PC-3 (cell line): ENCODE measurements around the gene P2RY11. TPM values are rescaled to one million over a fixed set of nuclear protein-coding genes. Genes with fewer than 3 reads are reported as not detected.

Source experiments
- ATAC-seq: fragments of 200-7000 bp; cut with Tn5 transposase; 2 replicates; pipeline ENCODE4 v1.9.1; 2020; ENCODE audit warnings: mild to moderate bottlenecking, moderate library complexity
- BruUV-seq: library from RNA; stranded (reverse); fragments of 400-500 nt; replicated peaks from 2 replicates; lab custom pipeline; 2021; lab: Mats Ljungman, UMichigan
- CTCF ChIA-PET: fragments of 300-600 bp; sonication (Branson Sonifier 250); formaldehyde crosslinking; loops from one replicate; lab custom pipeline; 2022; ENCODE audit warnings: antibody characterized with exemption; lab: Charles Lee
- POLR2A ChIA-PET: fragments of 300-600 bp; sonication (Branson Sonifier 250); formaldehyde crosslinking; loops from one replicate; lab custom pipeline; 2022; ENCODE audit warnings: antibody characterized with exemption; ENCODE audit not compliant: unreplicated experiment; lab: Charles Lee
- DNase-seq: peaks from one replicate; pipeline ENCODE4 v3.0.0-alpha.2; 2015
- H2AFZ ChIP-seq: fragments of 300-600 bp; sonication (generic); 2 replicates; pipeline ENCODE4 v1.6.0; 2016; ENCODE audit warnings: antibody characterized with exemption, low read length
- H3F3A ChIP-seq: fragments of 300-600 bp; sonication (generic); one replicate; pipeline ENCODE4 v1.6.0; 2017; ENCODE audit warnings: antibody characterized with exemption, low read length, control low read depth, mild to moderate bottlenecking; ENCODE audit not compliant: unreplicated experiment
- H3K27ac ChIP-seq: fragments of 300-600 bp; sonication (generic); 2 replicates; pipeline ENCODE4 v1.5.1; 2016; ENCODE audit warnings: mild to moderate bottlenecking, low read length
- H3K27me3 ChIP-seq: fragments of 300-600 bp; sonication (generic); 2 replicates; pipeline ENCODE4 v1.6.1; 2016; ENCODE audit warnings: low read length, mixed read lengths
- H3K36me3 ChIP-seq: fragments of 300-600 bp; sonication (generic); 2 replicates; pipeline ENCODE4 v1.6.1; 2016; ENCODE audit warnings: low read depth, mixed run types, low read length, mixed read lengths
- H3K4me1 ChIP-seq: fragments of 300-600 bp; sonication (generic); 2 replicates; pipeline ENCODE4 v1.5.1; 2016; ENCODE audit warnings: low read length; ENCODE audit not compliant: insufficient read depth
- H3K4me2 ChIP-seq: fragments of 300-600 bp; sonication (generic); 2 replicates; pipeline ENCODE4 v1.6.0; 2016; ENCODE audit warnings: low read length
- H3K4me3 ChIP-seq: fragments of 300-600 bp; sonication (generic); 2 replicates; pipeline ENCODE4 v1.5.1; 2016; ENCODE audit warnings: mild to moderate bottlenecking, low read length, mixed read lengths
- H3K79me2 ChIP-seq: fragments of 300-600 bp; sonication (generic); 2 replicates; pipeline ENCODE4 v1.6.1; 2017; ENCODE audit warnings: low read length, mixed read lengths
- H3K9ac ChIP-seq: fragments of 300-600 bp; sonication (generic); 2 replicates; pipeline ENCODE4 v1.6.0; 2016; ENCODE audit warnings: mild to moderate bottlenecking, low read length
- H3K9me2 ChIP-seq: fragments of 300-600 bp; sonication (generic); replicated peaks from 2 replicates; pipeline ENCODE4 v1.6.1; 2016; ENCODE audit warnings: mixed run types, low read length, mixed read lengths
- H3K9me3 ChIP-seq: fragments of 300-600 bp; sonication (generic); 2 replicates; pipeline ENCODE4 v1.6.1; 2016; ENCODE audit warnings: low read length, mixed read lengths
- H4K20me1 ChIP-seq: fragments of 300-600 bp; sonication (generic); 2 replicates; pipeline ENCODE4 v1.6.1; 2016; ENCODE audit warnings: low read length, mixed read lengths
- EZH2 ChIP-seq: fragments of 300-600 bp; sonication (generic); IDR thresholded peaks from one replicate; pipeline ENCODE4 v1.6.1; 2017; ENCODE audit warnings: antibody characterized with exemption, mild to moderate bottlenecking, low read length; ENCODE audit not compliant: unreplicated experiment
- EZH2phosphoT487 ChIP-seq: fragments of 300-600 bp; sonication (generic); IDR thresholded peaks from 2 replicates; pipeline ENCODE4 v1.6.1; 2018; ENCODE audit warnings: mild to moderate bottlenecking, antibody characterized with exemption, low read length, borderline replicate concordance
- intact Hi-C: fragments of 100-400 bp; cut with micrococcal nuclease; formaldehyde crosslinking; loops from 2 replicates; pipeline ENCODE4 v1.9.0; 2023
- total RNA-seq: library from RNA; depleted of rRNA; stranded (reverse); fragments of >200 nt; gene quantifications from 2 replicates; pipeline ENCODE4 v1.2.3, GENCODE V29; 2014
- TF ChIP-seq, protein P1 (sequence below): fragments of 300-600 bp; sonication (generic); conservative IDR thresholded peaks from 2 replicates; pipeline ENCODE4 v1.5.1; 2017; ENCODE audit warnings: antibody characterized with exemption, low read depth, mild to moderate bottlenecking, low read length

P2RY11 gene
- total RNA-seq, 1 experiment from 2014 or later, result 11.1 TPM

DNA sequence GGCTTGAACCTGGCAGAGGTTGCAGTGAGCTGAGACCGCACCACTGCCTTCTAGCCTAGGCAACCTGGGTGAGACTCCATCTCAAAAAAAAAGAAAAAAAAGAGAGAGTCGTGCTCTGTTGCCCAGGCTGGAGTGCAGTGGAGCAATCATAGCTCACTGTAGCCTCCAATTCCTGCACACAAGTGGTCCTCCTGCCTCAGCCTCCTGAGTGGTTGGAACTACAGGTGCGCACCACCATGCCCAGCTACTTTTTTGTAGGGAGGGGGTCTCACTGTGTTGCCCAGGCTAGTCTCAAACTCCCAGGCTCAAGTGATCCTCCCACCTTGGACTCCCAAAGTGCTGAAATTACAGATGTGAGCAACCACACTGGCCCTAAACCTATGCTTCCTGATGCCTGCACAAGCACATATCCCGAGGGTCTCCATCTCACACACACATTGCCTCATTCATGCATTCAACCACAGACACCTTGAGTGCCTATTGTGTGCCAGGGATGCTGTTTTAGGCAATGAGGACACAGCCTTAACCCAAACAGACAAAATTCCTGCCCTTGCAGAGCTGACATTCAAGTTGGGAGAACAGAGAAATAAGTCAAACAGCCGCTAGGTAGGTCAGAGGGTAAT is 11.2 kb upstream of the P2RY11 start:
- intact Hi-C loops, result no loop called here
- H3K27me3 ChIP-seq, result no peaks in the 10 kb centered on the region
- H3F3A ChIP-seq, result no peaks in the 10 kb centered on the region

DNA sequence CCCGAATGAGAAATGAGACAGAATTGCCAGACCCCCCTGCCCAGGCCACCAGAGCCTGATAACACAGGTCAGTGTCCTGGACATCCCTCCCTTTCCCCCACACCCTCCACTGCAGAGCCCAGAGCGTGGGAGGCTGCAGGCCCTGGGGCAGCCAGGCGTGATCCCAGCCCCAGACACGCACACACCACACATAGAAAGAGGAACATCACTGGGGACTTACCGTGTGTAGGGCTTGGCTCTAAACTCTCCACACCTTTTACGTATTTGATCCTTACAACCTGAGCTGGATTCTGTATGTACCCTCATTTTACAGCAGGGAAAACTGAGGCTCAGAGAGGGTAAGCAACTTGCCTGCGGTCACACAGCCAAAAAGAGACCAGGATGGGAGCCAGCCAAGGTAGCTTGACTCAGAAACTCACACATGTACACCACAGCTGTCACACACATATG is 8.7 kb upstream of the P2RY11 start:
- Histone ChIP-seq H3K9me2 (no peaks in the 10 kb centered on the region), H4K20me1 (0 out of 2 replicates have a peak, but pooled peaks cover 2% of the 10 kb centered on the region), H3F3A (no peaks in the 10 kb centered on the region), H3K36me3 (peaks cover 8% of the 10 kb centered on the region), H3K27ac (no peak overlapping the region), H3K9ac (no peak overlapping the region), H2AFZ (no peak overlapping the region), H3K4me2 (no peak overlapping the region), H3K27me3 (no peaks in the 10 kb centered on the region), H3K4me1 (peaks cover 7% of the 10 kb centered on the region), H3K79me2 (peaks cover 20% of the 10 kb centered on the region), H3K4me3 (no peak overlapping the region), H3K9me3 (no peaks in the 10 kb centered on the region)
- BruUV-seq, result no TSS peak
- intact Hi-C loops, result no loop called here
- ChIA-PET POLR2A (no interaction called here), CTCF (no interaction called here)
- DNase-seq (no peak), ATAC-seq (no peak)
- TF ChIP-seq, protein P1, sequence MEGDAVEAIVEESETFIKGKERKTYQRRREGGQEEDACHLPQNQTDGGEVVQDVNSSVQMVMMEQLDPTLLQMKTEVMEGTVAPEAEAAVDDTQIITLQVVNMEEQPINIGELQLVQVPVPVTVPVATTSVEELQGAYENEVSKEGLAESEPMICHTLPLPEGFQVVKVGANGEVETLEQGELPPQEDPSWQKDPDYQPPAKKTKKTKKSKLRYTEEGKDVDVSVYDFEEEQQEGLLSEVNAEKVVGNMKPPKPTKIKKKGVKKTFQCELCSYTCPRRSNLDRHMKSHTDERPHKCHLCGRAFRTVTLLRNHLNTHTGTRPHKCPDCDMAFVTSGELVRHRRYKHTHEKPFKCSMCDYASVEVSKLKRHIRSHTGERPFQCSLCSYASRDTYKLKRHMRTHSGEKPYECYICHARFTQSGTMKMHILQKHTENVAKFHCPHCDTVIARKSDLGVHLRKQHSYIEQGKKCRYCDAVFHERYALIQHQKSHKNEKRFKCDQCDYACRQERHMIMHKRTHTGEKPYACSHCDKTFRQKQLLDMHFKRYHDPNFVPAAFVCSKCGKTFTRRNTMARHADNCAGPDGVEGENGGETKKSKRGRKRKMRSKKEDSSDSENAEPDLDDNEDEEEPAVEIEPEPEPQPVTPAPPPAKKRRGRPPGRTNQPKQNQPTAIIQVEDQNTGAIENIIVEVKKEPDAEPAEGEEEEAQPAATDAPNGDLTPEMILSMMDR, result no peak
- TF ChIP-seq EZH2phosphoT487, result no peak

More for the DNA sequence above, 11.2 kb upstream of the P2RY11 start:
- Histone ChIP-seq H2AFZ (no peak overlapping the region), H3K9ac (no peak overlapping the region), H3K4me2 (no peak overlapping the region), H3K4me3 (no peak overlapping the region), H3K4me1 (peaks cover 11% of the 10 kb centered on the region), H4K20me1 (no peaks in the 10 kb centered on the region), H3K79me2 (no peaks in the 10 kb centered on the region), H3K9me2 (no peaks in the 10 kb centered on the region), H3K27ac (no peak overlapping the region), H3K9me3 (no peaks in the 10 kb centered on the region), H3K36me3 (no peaks in the 10 kb centered on the region)
- DNase-seq (no peak), ATAC-seq (no peak)
- no TSS peak for BruUV-seq
- ChIA-PET POLR2A (interaction anchor here (0.6 kb wide), 1 partner anchor 162 kb away, joined by 3 read pairs; no protein-coding TSS in a partner anchor), CTCF (no interaction called here)
- TF ChIP-seq EZH2phosphoT487 (no peak), EZH2 (no peak)
- TF ChIP-seq, protein P1, result no peak

DNA sequence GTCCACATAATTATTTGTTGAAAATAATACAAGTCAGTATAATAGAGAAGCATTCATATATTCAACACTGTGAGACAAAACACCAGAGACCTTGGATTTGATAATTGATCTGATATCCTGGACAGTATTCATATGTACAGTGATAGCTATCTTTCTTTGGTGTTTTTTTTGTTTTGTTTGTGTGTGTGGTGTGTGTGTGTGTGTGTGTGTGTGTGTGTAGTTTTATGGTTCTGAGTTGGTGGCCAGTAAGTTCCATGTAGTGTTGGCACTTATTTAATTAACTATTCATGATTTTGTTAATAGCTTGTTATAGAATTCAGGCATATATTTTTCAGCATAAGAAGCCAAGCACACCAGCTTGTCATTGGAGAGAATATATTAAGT is 7.4 kb upstream of the P2RY11 start:
- no peaks in the 10 kb centered on the region for H3K9me2 ChIP-seq
- peaks cover 4% of the 10 kb centered on the region for H3F3A ChIP-seq
- ChIA-PET POLR2A (interaction anchor here (0.6 kb wide), 1 partner anchor 15 kb away, joined by 5 read pairs; no protein-coding TSS in a partner anchor), CTCF (interaction anchor here (0.5 kb wide), 1 partner anchor 357 kb away, joined by 12 read pairs; no protein-coding TSS in a partner anchor)
- no peak overlapping the region for H3K27ac ChIP-seq
- 0 out of 2 replicates have a peak, but pooled peaks cover 9% of the 10 kb centered on the region for H4K20me1 ChIP-seq
- no peak for DNase-seq
- peaks cover 32% of the 10 kb centered on the region for H3K79me2 ChIP-seq
- intact Hi-C loops, result no loop called here
- peaks cover 12% of the 10 kb centered on the region for H3K4me1 ChIP-seq
- no peak for ATAC-seq
- no peaks in the 10 kb centered on the region for H3K9me3 ChIP-seq
- H3K9ac ChIP-seq, result no peak overlapping the region
- no peaks in the 10 kb centered on the region for H3K27me3 ChIP-seq
- H2AFZ ChIP-seq, result no peak overlapping the region
- TF ChIP-seq, protein P1, result no peak
- no peak for TF ChIP-seq EZH2phosphoT487
- no peak for TF ChIP-seq EZH2
- H3K4me2 ChIP-seq, result no peak overlapping the region
- BruUV-seq, result no TSS peak
- peaks cover 19% of the 10 kb centered on the region for H3K36me3 ChIP-seq
- no peak overlapping the region for H3K4me3 ChIP-seq
